HG03039 (cell line): ENCODE data around the gene CIROP.

Experiments used
- ATAC-seq: cut with Tn5 transposase; IDR thresholded peaks from one replicate; pipeline ENCODE4 v1.9.1; 2021; ENCODE audit warnings: mild to moderate bottlenecking, moderate library complexity; ENCODE audit not compliant: unreplicated experiment

The CIROP gene

DNA sequence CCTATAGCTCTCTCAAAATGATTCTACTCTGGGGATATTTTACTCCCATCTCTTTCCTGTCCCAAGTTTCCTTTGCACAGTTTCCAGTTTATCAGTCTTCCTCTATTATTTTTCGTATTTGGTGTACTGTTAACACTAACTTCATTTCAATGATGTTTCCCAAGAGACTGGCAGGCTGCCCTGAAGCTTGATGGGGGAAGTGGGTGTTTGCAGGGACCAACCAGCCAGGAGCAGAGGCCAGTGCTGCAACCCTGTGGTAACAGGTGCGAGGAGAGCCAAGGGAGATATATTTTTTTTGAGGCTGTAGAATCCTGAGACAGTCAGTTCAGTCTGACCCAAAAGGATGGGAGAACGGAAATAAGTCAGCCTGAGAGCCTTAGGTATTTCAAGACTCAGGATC, 26.1 kb upstream of the CIROP start:
- no peak for ATAC-seq

- ATAC-seq: no peak
Observed at GRCh38 chr14:23129759-23130316, 25.0 kb upstream of the CIROP start.

DNA sequence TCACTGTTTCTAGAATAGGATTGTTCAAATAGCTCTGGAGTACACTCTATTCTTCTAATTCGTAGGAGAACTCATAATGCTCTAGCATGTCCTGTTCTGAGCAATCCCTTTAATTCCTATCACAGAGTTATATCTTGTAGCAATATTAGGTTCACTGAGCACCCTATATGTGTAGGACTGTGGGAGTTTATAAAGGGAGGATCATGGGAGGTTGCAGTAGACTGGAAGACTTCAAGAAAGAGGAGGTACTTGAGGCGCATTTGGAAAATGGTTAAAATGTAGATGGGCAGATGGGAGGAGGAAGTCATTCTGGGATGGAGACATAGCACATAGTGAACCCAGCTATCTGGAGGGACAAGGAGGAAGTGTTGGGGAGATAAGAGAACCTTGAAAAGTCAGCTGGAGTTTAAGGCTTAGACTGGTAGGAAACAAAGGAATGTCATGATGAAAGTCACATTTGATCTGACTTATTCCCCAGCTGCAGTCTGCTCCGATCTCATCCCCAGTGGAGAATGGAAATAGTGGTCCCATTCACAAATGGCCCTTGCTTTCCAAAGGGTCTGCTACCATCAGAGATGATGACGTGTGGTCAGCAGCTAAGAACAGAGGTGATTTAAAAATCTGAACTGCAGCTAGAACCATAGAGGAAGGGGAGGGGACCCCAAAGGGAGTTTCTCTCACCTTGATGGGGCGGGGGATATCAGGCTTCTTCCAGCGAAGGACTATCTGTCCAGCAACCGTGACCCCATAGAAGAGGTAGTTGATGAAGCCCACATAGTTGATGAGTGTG, 24.4 kb upstream of the CIROP start:
- no peak for ATAC-seq

GRCh38 chr14:23127861-23128260, 23.1 kb upstream of the CIROP start:
- no peak for ATAC-seq

DNA sequence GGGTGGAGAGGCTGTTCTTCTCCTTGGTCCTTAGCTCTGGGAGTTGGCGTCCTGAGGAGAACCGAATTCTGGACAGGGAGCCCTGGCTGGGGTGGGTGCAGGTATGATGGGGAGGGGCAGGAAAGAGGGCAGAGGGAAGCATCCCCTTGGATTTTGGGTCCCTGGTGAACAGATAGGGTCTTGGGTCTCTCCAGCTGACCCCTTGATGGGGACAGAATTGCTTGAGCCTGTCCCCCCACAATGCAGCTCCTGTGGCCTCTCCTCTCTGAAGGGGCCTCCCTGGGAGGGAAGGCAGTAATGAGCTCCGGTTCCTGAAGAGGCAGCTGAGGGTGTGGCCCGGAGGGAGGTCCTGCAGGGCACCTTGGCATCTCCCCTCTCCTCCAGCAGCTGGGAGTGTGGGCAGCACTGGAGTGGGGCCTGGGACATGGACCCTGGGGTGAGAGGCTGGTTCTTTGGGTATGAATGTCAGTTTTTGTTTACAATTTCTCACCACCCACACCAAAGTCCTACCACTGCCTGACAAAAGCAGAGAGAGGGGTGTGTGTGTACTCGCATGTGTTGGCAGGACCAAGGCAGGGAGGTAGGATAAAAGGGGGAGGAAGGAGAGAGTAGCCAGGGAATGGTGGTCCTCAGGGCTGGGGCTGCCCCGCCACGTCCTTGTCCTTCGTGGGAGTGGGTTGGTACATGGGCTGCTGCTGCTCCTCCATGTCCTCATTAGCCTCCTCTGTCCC, 21.9 kb upstream of the CIROP start:
- ATAC-seq: no peak

DNA sequence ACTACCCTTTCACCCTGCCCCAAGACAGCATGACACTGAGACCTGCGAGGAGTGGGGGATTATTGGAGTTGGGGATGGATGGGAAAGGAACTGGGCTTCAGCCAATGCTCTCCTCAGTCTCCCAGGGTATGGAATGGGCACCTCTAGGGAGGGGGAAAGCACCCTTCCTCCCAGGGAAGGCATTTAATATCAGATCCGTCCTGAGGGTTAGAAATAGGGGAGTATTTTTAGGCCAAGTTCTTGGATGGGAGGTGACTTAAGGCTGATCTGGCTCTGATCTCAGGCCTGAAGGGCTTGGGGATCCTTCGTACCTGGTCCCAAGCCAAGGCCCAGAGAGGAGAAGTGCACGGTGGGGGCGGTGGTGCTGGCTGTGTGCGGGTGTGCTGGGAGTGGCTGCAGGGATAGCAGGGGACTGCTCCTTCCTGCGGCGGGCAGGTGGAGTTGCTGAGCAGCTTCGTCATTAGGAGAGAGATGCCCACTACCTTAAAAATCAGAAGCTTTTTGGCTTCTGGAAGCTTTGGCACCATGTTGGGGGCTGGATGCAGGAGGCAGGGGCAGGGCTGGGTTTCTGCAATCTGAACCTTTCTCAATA, 21.2 kb upstream of the CIROP start:
- no peak for ATAC-seq

DNA sequence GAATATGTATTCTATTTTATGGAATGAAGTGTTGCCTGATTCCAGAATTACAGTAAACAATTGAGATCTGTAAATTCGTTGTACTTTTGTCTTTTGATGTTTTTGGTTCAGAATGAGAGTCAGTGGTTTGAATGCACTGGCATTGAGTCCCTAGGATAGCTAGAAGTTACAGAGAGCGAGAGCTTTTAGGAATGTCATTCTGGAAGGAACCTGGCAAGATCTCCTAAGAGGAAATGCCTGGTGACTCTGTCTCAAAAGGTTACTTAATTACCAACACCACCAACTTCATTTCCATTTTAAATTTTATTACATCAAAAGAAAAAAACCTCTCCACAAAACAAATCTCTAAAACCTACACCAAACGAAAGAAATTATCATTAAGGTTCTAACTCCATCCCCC, 20.2 kb upstream of the CIROP start:
- no peak for ATAC-seq

GRCh38 chr14:23124337-23124954, 19.7 kb upstream of the CIROP start:
- ATAC-seq: no peak

GRCh38 chr14:23123419-23123818, 18.6 kb upstream of the CIROP start:
- ATAC-seq: no peak

DNA sequence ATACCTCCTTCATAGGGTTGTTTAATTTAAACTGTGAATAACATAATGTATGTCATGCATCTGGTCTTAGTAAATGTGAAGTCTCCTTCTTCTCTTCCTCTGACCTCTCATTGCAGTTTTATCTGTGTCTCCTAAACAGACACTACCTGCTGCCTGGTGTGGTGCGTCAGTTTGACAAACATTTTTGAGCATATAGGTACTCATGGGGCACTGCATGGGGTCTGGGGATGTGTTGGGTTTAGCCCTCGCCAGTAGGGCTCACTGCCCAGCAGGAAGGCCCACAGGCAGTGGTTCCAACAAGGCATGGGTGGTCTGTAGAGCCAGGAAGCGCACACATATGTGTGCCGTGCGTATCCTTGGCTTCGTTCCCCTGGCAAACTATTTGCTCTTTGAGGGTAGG, 17.3 kb upstream of the CIROP start:
- no peak for ATAC-seq

- no peak for ATAC-seq
Observed at GRCh38 chr14:23121361-23121771, 16.6 kb upstream of the CIROP start.

DNA sequence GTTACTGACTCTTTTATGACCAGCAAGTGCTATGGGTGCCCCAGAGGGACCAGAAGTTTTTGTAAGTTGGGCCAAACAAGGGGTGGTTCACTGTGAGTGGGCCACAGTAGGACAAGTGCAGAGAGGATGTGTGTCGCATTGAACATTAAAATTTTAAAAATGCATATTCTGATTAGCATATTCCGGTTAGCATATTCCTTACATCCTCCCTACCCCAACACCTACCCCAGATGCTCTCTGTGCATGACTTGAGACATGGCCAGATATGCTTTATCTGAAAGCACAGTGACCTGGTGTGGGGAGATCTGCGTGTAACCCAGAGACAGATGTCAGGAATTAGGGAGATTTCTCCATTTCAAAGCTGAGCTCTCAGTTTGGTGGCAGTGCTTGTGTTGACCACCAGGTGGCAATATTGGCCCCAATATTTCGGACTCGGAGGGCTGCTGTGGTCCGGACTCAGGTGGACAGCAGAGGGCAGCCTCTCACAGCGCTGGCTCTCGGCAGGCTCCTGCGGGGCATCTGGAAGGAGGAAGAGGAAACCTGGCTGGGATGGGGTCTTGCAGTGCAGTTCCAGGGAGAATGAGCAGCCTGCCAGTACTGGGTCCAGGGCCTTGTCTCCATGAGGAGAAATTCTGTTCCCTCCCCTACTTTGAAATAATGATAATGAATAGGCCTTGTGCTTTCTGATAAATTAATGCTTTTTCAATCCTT, 15.9 kb upstream of the CIROP start:
- peak; percentile 74 for ATAC-seq

- no peak for ATAC-seq
Observed at GRCh38 chr14:23119363-23120327, 14.9 kb upstream of the CIROP start.

GRCh38 chr14:23118506-23119362, 13.9 kb upstream of the CIROP start, which contains the start of gene CEBPE:
CEBPE (minus strand) TSS chr14:23119255; CDS start chr14:23119091, 164 bp downstream.
- ATAC-seq: no peak

DNA sequence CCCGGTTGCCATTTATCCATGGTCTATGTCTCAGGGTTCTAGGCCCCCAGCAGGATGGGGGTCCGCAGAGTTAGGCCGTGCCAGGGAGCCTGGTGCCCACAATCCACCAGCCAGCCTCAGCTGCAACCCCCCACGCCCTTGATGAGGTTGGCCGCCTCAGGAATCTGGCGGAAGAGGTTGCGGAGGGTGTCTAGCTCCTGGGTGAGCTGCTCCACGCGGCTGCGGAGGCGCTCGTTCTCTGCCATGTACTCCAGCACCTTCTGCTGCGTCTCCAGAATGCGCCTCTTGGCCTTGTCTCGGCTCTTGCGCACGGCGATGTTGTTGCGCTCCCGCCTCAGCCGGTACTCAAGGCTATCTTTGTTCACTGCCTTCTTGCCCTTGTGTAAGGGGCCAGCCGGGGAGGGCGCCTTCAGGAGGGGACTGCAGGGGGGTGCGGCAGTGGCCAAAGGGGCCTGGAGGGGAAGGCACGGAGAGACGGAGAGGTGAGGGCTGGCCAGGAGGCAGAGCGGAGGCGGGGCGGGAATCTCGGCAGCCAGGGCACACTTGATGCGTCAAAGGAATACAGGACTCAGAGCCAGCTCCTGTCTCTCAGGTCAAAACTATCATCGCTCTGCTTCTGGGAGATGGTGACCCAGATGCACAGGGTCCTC, 12.7 kb upstream of the CIROP start:
- ATAC-seq: no peak

DNA sequence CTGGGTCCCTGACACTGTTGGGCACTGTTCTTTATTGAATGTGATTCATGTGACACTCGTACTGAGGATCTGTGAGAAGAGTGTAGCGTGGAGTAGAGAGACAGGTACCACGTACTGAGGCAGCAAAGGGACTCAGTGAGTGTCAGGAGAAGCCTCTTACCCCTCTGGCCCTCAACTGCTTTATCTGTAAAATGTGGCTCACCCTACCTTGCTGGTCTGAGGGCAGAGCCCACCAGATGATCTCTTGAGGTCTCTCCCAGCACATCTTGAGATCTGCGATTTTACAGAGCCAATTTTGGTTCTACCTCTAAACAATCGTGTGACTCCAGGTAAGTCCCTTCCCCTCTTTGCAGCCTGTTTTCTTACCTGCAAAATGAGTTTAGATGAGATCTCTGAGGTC, 11.1 kb upstream of the CIROP start:
- ATAC-seq: no peak

DNA sequence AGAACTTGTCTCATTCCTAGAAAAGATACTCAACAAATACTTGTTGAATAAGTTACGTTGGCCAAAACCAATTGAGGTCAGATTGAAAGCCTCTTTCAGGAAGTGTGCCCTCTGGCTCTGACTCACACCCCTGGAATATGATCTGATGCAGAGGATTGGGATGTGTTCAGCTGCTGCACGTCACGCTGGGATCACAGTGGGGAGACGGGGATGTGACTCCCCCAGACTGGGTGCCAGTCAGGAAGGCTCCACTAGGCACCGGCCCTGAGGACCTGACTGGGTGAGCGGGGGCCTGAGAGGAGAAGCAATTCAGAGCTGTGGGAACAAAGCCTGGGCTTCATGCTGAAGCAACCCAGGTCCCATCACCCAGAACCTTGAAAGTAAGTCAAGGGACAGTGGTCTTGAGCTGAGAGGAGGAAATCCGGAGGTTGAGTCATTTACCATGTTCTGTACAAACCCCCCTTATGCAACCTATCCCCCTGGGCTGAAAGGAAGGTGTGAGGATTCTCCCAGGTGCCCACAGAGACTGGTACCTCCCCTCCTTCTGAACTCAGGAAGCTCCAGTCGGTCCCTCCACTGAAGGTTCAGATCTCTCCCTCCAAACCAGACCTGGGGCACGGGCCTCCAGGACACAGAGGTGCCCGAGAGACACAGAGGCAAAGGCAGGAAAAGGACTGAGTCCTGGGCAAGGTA, 10.4 kb upstream of the CIROP start:
- ATAC-seq: no peak
